Dermis lymphatic vessel endothelial cell (primary cell): ENCODE results near the gene DGUOK. TPM values are rescaled to one million over a fixed set of nuclear protein-coding genes. Genes with fewer than 3 reads are reported as not detected.

Experiments used
- total RNA-seq: library from RNA; depleted of rRNA; stranded (reverse); fragments of >200 nt; gene quantifications from 2 replicates; pipeline ENCODE4 v1.2.1, GENCODE V29; 2014

DGUOK gene
- 41.2 and 45.0 TPM in 2 replicates for total RNA-seq

DNA sequence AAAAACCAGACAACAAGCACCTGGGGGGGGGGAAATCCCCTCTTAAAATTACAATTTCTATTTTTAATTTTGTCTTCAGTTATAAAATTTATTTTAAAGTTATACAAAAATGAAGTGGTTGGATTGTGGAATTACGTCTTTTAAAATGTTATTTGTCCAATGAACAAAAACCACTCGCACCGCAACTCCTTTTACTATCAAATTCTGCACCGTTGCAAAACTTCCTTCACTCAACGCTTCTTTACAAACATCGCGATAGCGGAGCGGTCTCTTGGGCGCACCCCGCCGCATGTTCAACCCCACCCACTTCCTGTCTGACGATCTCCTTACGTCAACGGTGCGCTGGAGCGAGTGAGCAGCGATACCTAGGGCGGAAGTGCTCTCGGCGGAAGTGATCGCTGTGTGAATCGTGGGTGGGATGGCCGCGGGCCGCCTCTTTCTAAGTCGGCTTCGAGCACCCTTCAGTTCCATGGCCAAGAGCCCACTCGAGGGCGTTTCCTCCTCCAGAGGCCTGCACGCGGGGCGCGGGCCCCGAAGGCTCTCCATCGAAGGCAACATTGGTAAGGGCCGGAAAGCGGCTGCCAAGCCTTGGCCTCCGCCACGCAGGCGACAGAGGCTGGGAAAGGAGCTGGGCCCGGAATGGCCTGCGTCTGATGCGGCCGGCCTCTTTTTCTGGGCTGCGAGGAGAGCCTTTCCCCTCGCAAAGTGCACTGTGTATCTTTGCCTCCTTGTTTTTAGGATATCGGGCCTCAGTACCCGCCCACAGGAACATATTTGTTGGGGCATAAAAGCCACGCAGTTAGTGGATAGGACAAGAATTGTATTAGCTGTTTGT, at the start of gene DGUOK:
DGUOK (plus strand) TSS at position 388 of the 835 bp plus-strand sequence; CDS start at position 419, 31 bp downstream.

DNA sequence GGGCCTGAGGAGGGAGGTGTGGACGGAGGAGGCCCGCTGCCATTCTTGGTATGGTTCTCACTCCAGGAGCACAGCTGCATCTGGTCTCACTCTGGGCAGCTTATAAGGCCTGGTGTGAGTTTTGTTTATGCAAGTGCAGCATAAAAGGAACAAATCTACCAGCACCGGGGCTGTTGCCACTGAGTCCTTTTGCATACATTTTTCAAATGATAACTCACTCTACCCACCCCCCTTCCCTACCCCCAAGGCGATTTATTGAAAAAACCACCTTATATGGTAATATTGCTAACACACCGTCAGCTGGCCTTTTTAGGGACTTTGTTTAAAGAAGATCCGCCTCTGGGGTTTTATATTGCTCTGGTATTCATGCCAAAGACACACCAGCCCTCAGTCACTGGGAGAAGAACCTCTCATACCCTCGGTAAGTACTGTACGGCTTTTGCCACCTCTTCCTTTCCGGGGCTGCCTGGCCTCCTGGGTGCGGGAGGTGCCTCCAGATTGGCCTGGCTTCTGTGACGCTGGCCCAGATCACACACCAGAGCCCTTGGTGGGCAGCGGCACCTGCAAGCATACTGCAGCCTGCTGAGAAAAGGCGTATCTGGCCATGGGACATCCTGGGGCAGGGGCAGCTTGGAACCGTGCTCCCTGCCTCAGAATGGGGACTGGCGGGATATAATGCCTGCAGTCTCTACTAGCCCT, 33.9 kb upstream of the DGUOK start, which contains the start of gene ACTG2:
ACTG2 (plus strand) TSS at position 378 of the 699 bp plus-strand sequence. CDS start 8,304 bp downstream, outside the sequence.

DNA sequence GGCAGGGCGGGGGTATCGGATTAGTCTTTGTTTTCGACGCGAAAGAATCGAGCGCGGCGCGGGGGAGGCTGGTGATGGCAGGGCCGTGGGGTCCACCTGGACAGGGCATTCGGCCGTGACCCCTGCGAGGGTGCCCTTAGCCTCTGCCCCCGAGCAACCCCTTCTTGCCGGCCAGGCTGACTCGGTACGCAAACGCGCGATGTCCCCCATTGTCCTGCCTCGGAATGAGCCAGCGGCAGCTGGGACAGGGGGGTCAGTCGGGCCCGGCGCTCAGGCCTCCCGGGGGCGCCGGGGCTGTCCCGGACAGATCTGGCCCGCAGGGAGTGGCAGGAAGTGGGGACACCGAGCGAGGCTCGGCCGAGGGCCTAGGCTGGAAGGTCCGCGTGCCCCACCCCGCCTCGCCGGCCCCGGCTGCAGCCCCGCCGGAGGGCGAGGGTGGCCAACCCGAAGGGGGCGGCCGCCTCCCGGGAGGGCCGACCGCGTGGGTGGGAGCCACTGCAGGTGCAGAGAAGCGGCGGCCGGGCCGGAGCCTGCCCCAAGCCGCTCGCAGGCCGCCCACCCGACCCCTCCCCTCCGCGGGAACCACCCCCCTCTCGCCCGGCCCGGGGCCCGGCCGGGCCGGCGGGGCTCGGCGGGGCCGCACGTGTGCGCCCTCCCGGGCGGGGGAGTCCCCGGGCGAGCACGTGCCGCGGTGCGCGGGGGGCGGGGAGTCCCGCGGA, 57.7 kb downstream of the DGUOK start, which contains the start of gene TET3:
TET3 (plus strand) TSS at position 708 of the 719 bp plus-strand sequence. CDS start 1,494 bp downstream, outside the sequence.

Other genes with a start within 250 kb of the DGUOK start
- gene TPRKB, start 189.5 kb upstream of the DGUOK start, total RNA-seq: 20.0 and 30.9 TPM in 2 replicates
- gene DUSP11, start 146.8 kb upstream of the DGUOK start, total RNA-seq: 27.5 and 27.8 TPM in 2 replicates
- gene C2orf78, start 142.7 kb upstream of the DGUOK start, total RNA-seq: not detected in 2 replicates
- 15.3 and 17.3 TPM in 2 replicates for gene STAMBP, start 97.9 kb upstream of the DGUOK start, total RNA-seq
- not detected in 2 replicates for gene ACTG2, start 33.9 kb upstream of the DGUOK start, total RNA-seq
- 4.4 and 5.2 TPM in 2 replicates for gene TET3, start 58.0 kb downstream of the DGUOK start, total RNA-seq
- gene BOLA3, start 221.0 kb downstream of the DGUOK start, total RNA-seq: 10.8 and 11.1 TPM in 2 replicates